Measurements from ENCODE around the gene TECPR2.

- TF ChIP-seq, protein P1, sequence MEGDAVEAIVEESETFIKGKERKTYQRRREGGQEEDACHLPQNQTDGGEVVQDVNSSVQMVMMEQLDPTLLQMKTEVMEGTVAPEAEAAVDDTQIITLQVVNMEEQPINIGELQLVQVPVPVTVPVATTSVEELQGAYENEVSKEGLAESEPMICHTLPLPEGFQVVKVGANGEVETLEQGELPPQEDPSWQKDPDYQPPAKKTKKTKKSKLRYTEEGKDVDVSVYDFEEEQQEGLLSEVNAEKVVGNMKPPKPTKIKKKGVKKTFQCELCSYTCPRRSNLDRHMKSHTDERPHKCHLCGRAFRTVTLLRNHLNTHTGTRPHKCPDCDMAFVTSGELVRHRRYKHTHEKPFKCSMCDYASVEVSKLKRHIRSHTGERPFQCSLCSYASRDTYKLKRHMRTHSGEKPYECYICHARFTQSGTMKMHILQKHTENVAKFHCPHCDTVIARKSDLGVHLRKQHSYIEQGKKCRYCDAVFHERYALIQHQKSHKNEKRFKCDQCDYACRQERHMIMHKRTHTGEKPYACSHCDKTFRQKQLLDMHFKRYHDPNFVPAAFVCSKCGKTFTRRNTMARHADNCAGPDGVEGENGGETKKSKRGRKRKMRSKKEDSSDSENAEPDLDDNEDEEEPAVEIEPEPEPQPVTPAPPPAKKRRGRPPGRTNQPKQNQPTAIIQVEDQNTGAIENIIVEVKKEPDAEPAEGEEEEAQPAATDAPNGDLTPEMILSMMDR (IDR thresholded peaks at IDR 0.05; ENCODE audit: low read depth, low read length, poor library complexity, severe bottlenecking), result no peak
- no peak for TF ChIP-seq EZH2phosphoT487 (IDR thresholded peaks at IDR 0.05; ENCODE audit: borderline replicate concordance, low read length)
Measured at GRCh38 chr14:102377696-102378095, 15.0 kb downstream of the TECPR2 start.

Measured in DOHH2 (cell line).